NCI-H1694 treated with DMSO at 0.1 percent for 48 hours (cell line): ENCODE results near the gene KIAA1217.
A peak's percentile ranks its signal among the peaks of the same experiment; 100 is the strongest.
"Not testable (repeated sequence)": the region's sequence is repeated elsewhere in the genome, so short reads cannot be mapped to it uniquely, and the experiment has no call there.

Experiments
- DNase-seq: peaks from one replicate; lab custom pipeline; 2025; lab: John Stamatoyannopoulos, UW

The KIAA1217 gene

GRCh38 chr10:24288581-24288980 is 79.6 kb downstream of the KIAA1217 start:
- no peak for DNase-seq

- no peak for DNase-seq
Measured at GRCh38 chr10:24289235-24289634, 80.3 kb downstream of the KIAA1217 start.

GRCh38 chr10:24292304-24293293 is 83.7 kb downstream of the KIAA1217 start:
- DNase-seq, result no peak

GRCh38 chr10:24299578-24300260 is 90.8 kb downstream of the KIAA1217 start:
- no peak for DNase-seq

DNA sequence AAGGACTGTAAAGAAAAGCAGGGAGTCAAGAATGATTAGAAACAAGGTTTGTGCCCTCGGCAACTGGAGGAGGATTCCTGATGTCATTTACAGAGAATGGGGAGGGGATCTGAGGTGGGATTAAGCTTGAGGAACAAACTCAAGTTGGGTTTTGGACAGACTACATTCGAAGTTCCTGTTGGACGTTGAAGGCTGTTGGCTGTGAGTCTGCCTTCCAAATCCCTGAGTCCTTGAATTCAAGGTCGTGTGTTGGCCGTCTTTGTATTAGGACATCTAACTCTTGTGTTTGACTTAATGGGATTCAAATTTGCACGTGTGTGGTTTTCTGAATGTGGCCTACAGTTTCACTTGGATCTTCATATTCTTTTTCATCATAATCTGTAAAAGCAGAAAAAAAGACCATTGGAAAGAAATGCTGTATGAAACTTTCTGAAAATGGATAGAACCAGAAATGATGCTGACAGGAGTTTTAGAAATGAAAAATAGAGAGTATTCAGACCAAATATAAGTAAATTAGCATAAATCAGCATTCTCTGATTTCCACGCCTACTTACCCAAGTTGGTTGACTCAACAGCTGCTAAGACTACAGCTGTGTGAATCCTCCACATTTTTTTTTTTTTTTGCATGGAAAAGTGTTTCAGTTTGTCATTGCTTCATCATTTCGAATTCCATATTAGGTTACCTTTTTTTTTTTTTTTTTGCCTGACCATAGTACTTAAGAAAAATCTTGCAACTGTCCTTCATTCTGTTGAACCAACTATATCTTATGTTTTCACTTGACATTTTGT is 94.8 kb downstream of the KIAA1217 start:
- DNase-seq, result no peak

GRCh38 chr10:24305551-24306506 is 96.9 kb downstream of the KIAA1217 start:
- DNase-seq, result no peak

- no peak for DNase-seq
Measured at GRCh38 chr10:24306507-24306875, 97.6 kb downstream of the KIAA1217 start.

DNA sequence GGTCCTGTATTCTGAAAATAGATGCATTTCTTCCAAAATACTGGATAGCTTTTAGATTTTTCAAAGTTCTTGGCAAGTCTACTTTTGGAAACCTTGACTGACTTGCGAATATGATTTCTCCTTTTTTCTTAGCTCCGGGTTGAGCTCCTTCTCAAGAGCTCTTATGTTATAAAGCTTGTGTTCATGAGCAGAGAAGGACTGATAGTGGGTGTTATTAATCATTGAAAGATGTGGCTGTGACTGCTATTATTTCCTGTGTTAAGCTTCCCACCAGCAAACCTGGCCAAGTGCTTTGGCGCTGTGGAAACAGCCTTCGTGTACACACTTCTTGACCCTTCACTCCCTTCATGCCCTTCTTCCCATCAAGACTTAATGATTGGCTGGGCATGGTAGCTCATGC is 98.2 kb downstream of the KIAA1217 start:
- no peak for DNase-seq

DNA sequence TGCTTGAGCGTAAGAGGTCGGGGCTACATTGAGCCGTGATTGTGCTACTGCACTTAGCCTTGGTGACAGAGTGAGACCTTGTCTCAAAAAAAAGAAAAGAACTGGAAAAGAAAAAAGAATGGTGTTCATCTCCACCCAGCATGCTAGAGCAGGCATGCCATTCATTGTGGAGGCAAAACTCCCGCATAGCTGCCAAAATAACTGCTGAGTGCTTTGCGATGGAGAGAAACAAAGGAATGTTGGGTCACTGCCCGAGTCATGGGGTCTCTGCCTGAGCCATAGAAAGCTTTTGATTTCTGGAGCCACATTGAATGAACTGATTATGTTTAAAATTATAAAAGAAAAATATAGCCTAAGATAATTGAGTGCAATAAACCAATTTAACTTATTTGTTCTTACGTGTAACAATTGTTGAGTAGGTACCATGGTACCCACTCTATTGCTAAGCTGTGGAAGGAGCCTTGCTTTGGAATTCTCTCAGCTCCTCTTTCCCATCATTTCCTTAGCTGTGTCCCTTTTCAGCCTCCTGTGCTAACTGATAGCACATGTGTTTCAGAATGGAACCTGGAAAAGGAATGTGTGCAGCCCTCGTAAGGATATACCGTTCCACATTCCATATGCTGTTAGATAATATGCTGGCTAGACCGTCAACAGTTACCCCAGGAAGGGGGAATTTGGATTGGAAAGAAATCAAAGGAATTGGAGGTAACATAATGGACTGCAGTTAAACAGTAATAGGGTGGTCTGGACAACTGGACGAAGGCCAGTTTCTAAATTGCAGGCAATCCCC is 99.0 kb downstream of the KIAA1217 start:
- DNase-seq, result no peak

GRCh38 chr10:24310104-24310503 is 101.2 kb downstream of the KIAA1217 start:
- no peak for DNase-seq

DNA sequence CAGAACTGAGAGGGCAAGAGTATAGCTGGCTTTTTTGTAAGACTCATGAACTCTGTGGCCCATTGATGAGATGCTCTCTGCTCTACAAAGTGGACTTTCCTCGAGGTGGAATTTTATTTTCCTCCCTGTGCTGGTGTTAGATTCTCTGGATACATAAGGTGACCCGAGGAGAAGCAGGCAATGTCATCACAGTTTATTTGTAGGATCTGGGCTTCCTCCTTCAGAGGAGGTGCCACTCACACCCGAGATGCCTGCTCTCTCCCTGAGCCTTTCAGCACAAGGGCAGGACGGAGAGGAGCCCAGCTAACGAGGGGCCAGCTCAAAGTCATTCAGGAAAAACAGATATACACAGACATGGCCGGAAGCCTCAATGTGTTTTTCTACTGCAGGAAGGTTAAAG is 103.0 kb downstream of the KIAA1217 start:
- DNase-seq, result no peak

DNA sequence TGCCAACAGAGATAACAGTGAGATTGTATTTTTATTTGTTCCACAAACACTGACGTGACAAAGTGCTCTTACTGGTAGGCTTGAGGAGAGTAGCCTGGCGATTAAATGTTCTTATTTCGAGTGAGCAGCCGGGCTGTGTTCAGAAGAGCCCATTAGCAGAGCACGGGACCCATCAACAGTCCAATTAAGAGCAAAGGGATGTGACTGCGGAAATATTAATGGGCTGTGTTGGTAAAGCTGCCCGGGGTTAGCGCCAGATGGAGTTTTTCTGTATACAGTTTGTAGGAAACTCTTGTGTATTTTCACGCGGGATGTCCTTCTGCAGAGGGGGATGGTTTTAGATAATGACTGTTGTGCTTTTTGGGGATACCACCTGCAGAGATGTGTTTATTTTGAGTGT is 104.3 kb downstream of the KIAA1217 start:
- DNase-seq, result peak; percentile 55

GRCh38 chr10:24315211-24315610 is 106.3 kb downstream of the KIAA1217 start:
- DNase-seq, result no peak

GRCh38 chr10:24318517-24318916 is 109.6 kb downstream of the KIAA1217 start:
- DNase-seq, result no peak

GRCh38 chr10:24320373-24320772 is 111.4 kb downstream of the KIAA1217 start:
- DNase-seq, result no peak

DNA sequence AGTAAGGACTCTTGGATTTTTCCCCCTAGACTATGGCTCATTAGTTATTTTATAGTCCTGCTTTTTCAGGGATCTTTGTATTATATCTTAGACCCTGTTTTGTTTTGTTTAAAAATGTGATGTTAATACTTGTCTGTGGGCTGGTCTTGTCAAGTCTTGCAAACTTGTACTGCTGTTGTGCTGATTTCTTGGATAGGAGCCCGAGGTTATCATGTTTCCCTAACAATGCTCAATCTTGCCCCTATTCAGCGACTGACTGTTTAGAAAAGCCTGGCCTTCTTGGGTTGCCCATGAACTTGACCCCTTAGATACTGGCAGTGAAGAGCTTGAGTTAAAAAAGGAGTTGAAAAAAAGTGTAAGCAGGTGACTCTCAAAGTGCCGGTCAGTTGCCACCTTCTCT is 115.7 kb downstream of the KIAA1217 start:
- no peak for DNase-seq

GRCh38 chr10:24331457-24331856 is 122.5 kb downstream of the KIAA1217 start:
- no peak for DNase-seq

GRCh38 chr10:24333736-24334135 is 124.8 kb downstream of the KIAA1217 start:
- DNase-seq, result no peak

GRCh38 chr10:24334279-24334939 is 125.5 kb downstream of the KIAA1217 start:
- no peak for DNase-seq

DNA sequence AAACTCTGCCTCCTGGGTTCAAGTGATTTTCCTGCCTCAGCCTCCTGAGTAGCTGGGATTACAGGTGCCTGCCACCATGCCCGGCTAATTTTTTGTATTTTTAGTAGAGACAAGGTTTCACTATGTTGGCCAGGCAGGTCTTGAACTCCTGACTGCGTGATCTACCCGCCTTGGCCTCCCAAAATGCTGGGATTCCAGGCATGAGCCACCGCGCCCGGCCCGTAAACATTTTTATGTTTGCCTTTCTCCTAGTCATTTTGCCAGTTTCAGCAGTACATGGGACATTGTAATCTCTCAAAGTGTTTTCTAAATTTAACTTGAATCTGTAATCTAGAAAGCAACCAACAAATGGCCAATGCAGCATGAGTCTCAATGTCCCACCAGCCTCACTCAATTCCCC is 128.8 kb downstream of the KIAA1217 start:
- not testable (repeated sequence) for DNase-seq
